OCI-LY7 (cell line): ENCODE measurements around the gene MRPS26.

ENCODE experiments used
- EZH2phosphoT487 ChIP-seq: fragments of 200-600 bp; sonication (generic); IDR thresholded peaks from 2 replicates; pipeline ENCODE4 v1.6.1; 2018; ENCODE audit warnings: low read depth, borderline replicate concordance, mild to moderate bottlenecking, mixed run types, antibody characterized with exemption, low read length, moderate library complexity, mixed read lengths
- TF ChIP-seq, protein P1 (sequence below): fragments of 200-600 bp; sonication (generic); conservative IDR thresholded peaks from 2 replicates; pipeline ENCODE4 v1.5.1; 2014; ENCODE audit warnings: mild to moderate bottlenecking, antibody characterized with exemption, low read length, moderate library complexity, mixed read lengths

DNA sequence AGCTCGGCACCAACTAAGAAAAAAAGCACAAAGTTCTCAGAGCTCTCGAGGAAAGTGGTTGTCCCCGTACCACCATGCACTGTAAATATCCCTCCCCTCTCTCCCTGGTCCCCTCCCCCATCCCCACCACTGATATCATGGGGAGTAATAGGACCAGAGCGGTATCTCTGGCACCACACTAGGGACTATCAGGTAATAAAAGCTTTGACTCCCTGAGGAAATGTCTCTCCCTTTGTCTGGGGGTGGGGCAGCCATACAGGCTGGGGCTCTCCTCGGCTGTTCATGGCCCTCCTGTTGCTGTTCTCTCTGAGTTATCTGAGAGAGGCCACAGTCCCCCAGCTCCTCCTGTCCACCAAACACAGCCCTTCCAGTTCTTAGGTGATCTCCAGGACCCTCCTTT, 7.4 kb upstream of the MRPS26 start:
- TF ChIP-seq, protein P1, sequence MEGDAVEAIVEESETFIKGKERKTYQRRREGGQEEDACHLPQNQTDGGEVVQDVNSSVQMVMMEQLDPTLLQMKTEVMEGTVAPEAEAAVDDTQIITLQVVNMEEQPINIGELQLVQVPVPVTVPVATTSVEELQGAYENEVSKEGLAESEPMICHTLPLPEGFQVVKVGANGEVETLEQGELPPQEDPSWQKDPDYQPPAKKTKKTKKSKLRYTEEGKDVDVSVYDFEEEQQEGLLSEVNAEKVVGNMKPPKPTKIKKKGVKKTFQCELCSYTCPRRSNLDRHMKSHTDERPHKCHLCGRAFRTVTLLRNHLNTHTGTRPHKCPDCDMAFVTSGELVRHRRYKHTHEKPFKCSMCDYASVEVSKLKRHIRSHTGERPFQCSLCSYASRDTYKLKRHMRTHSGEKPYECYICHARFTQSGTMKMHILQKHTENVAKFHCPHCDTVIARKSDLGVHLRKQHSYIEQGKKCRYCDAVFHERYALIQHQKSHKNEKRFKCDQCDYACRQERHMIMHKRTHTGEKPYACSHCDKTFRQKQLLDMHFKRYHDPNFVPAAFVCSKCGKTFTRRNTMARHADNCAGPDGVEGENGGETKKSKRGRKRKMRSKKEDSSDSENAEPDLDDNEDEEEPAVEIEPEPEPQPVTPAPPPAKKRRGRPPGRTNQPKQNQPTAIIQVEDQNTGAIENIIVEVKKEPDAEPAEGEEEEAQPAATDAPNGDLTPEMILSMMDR, result no peak
- TF ChIP-seq EZH2phosphoT487, result no peak
